Measurements from ENCODE around the gene AP4E1. TPM values are rescaled to one million over a fixed set of nuclear protein-coding genes. Genes with fewer than 3 reads are reported as not detected.

AP4E1 gene
- total RNA-seq, 1 experiment from 2014 or later = 9.5 TPM

- no peak overlapping the region for H3K27ac Mint-ChIP-seq
- H3K9me3 Mint-ChIP-seq = no peaks in the 10 kb centered on the region
- DNase-seq (ENCODE audit: low spot score) (no peak), ATAC-seq (no peak)
- POLR2A ChIA-PET = no interaction called here
- H3K36me3 Mint-ChIP-seq = 0 out of 2 replicates have a peak, but pooled peaks cover 2% of the 10 kb centered on the region
- H3K4me1 Mint-ChIP-seq = no peaks in the 10 kb centered on the region
- no peak for TF ChIP-seq ZNF281 (CRISPR knock-in tag; IDR thresholded peaks at IDR 0.05)
- TF ChIP-seq ZNF425 (CRISPR knock-in tag; conservative IDR thresholded peaks at IDR 0.05) = no peak
- TF ChIP-seq MAX (CRISPR knock-in tag; IDR thresholded peaks at IDR 0.05) = no peak
- no peak for TF ChIP-seq PRRX2 (CRISPR knock-in tag; IDR thresholded peaks at IDR 0.05)
- TF ChIP-seq ZBTB21 (CRISPR knock-in tag; IDR thresholded peaks at IDR 0.05; ENCODE audit: borderline replicate concordance) = no peak
- TF ChIP-seq HMGXB4 (CRISPR knock-in tag; IDR thresholded peaks at IDR 0.05) = no peak
- no peak for TF ChIP-seq ZNF512 (CRISPR knock-in tag; IDR thresholded peaks at IDR 0.05; ENCODE audit: borderline replicate concordance)
- TF ChIP-seq SMAD3 (CRISPR knock-in tag; IDR thresholded peaks at IDR 0.05; ENCODE audit: borderline replicate concordance) = no peak
- no peak for TF ChIP-seq RORB (CRISPR knock-in tag; IDR thresholded peaks at IDR 0.05)
- no peak for TF ChIP-seq ATF3 (CRISPR knock-in tag; conservative IDR thresholded peaks at IDR 0.05)
- TF ChIP-seq ETV6 (CRISPR knock-in tag; IDR thresholded peaks at IDR 0.05) = no peak
- no peak for TF ChIP-seq ARID4B (CRISPR knock-in tag; IDR thresholded peaks at IDR 0.05; ENCODE audit: borderline replicate concordance)
- TF ChIP-seq ERG (CRISPR knock-in tag; IDR thresholded peaks at IDR 0.05) = no peak
- no peak for TF ChIP-seq HMGA2 (CRISPR knock-in tag; IDR thresholded peaks at IDR 0.05)
- TF ChIP-seq GABPB1 (CRISPR knock-in tag; IDR thresholded peaks at IDR 0.05) = no peak
- CTCF ChIA-PET = no interaction called here
- H3K27me3 Mint-ChIP-seq (ENCODE audit: low read depth) = no peaks in the 10 kb centered on the region
- H3K4me3 Mint-ChIP-seq = no peak overlapping the region
These were observed 31.4 kb downstream of the AP4E1 start for GRCh38 chr15:50939911-50940310.
